HEK293 (cell line): ENCODE measurements around the gene TRAF2.

ENCODE experiments used
- ELK4 ChIP-seq: IDR thresholded peaks from 2 replicates; pipeline ENCODE4 v1.6.1; 2011; ENCODE audit warnings: mild to moderate bottlenecking, low read depth, low read length, borderline replicate concordance
- FEZF1 ChIP-seq: fragments of 450-650 bp; formaldehyde crosslinking; IDR thresholded peaks from 2 replicates; pipeline ENCODE4 v1.5.1; 2016; ENCODE audit warnings: missing biosample characterization, missing genetic modification characterization
- HOXA7 ChIP-seq: sonication (generic); formaldehyde crosslinking; IDR thresholded peaks from 2 replicates; pipeline ENCODE4 v1.8.1; 2022; ENCODE audit warnings: missing genetic modification reagents, borderline replicate concordance
- KLF1 ChIP-seq: fragments of 450-650 bp; formaldehyde crosslinking; IDR thresholded peaks from 2 replicates; pipeline ENCODE4 v1.5.1; 2016; ENCODE audit warnings: missing biosample characterization, missing genetic modification characterization
- KLF16 ChIP-seq: fragments of 450-650 bp; formaldehyde crosslinking; IDR thresholded peaks from 2 replicates; pipeline ENCODE4 v1.5.1; 2017; ENCODE audit warnings: missing biosample characterization, missing genetic modification characterization
- SCRT1 ChIP-seq: fragments of 450-650 bp; formaldehyde crosslinking; IDR thresholded peaks from 2 replicates; pipeline ENCODE4 v1.5.1; 2016; ENCODE audit warnings: missing biosample characterization, missing genetic modification characterization, borderline replicate concordance
- TCF7L2 ChIP-seq: IDR thresholded peaks from 2 replicates; pipeline ENCODE4 v1.6.1; 2011; ENCODE audit warnings: low read depth, mild to moderate bottlenecking, inconsistent platforms, low read length, moderate library complexity, borderline replicate concordance
- TRIM28 ChIP-seq: IDR thresholded peaks from 2 replicates; pipeline ENCODE4 v1.6.1; 2011; ENCODE audit warnings: low read length, control low read depth, borderline replicate concordance
- ZBTB17 ChIP-seq: fragments of 450-650 bp; formaldehyde crosslinking; IDR thresholded peaks from 2 replicates; pipeline ENCODE4 v1.5.1; 2016; ENCODE audit warnings: missing biosample characterization, missing genetic modification characterization
- ZFP69B ChIP-seq: fragments of 450-650 bp; formaldehyde crosslinking; IDR thresholded peaks from 2 replicates; pipeline ENCODE4 v1.5.1; 2016; ENCODE audit warnings: missing biosample characterization, missing genetic modification characterization
- ZNF211 ChIP-seq: fragments of 450-650 bp; formaldehyde crosslinking; IDR thresholded peaks from 2 replicates; pipeline ENCODE4 v1.5.1; 2016; ENCODE audit warnings: low read depth, missing biosample characterization, missing genetic modification characterization
- ZNF223 ChIP-seq: fragments of 450-650 bp; formaldehyde crosslinking; IDR thresholded peaks from 2 replicates; pipeline ENCODE4 v1.5.1; 2016; ENCODE audit warnings: missing biosample characterization, missing genetic modification characterization
- ZNF311 ChIP-seq: fragments of 450-650 bp; formaldehyde crosslinking; IDR thresholded peaks from 2 replicates; pipeline ENCODE4 v1.5.1; 2017; ENCODE audit warnings: missing biosample characterization, missing genetic modification characterization, borderline replicate concordance
- ZNF341 ChIP-seq: fragments of 450-650 bp; formaldehyde crosslinking; IDR thresholded peaks from 2 replicates; pipeline ENCODE4; 2016; ENCODE audit warnings: low read depth, missing biosample characterization, missing genetic modification characterization
- ZNF354C ChIP-seq: fragments of 450-650 bp; formaldehyde crosslinking; IDR thresholded peaks from 2 replicates; pipeline ENCODE4 v1.5.1; 2016; ENCODE audit warnings: missing biosample characterization, missing genetic modification characterization, low read depth, borderline replicate concordance
- ZNF513 ChIP-seq: fragments of 450-650 bp; IDR thresholded peaks from 2 replicates; pipeline ENCODE4 v1.5.1; 2018; ENCODE audit warnings: missing biosample characterization, missing genetic modification characterization
- ZNF558 ChIP-seq: fragments of 450-650 bp; formaldehyde crosslinking; IDR thresholded peaks from 2 replicates; pipeline ENCODE4 v1.5.1; 2016; ENCODE audit warnings: missing biosample characterization, missing genetic modification characterization
- ZNF629 ChIP-seq: fragments of 450-650 bp; formaldehyde crosslinking; IDR thresholded peaks from 2 replicates; pipeline ENCODE4 v1.5.1; 2017; ENCODE audit warnings: missing biosample characterization, missing genetic modification characterization
- ZSCAN30 ChIP-seq: fragments of 450-650 bp; IDR thresholded peaks from 2 replicates; pipeline ENCODE4 v1.5.1; 2018; ENCODE audit warnings: missing biosample characterization, mild to moderate bottlenecking, missing genetic modification characterization, moderate library complexity
- ZSCAN4 ChIP-seq: fragments of 450-650 bp; formaldehyde crosslinking; IDR thresholded peaks from 2 replicates; pipeline ENCODE4 v1.5.1; 2017; ENCODE audit warnings: missing biosample characterization, missing genetic modification characterization
- TF ChIP-seq, protein P1 (sequence below): fragments of 450-650 bp; formaldehyde crosslinking; IDR thresholded peaks from 2 replicates; pipeline ENCODE4 v1.5.1; 2016; ENCODE audit warnings: missing biosample characterization, missing genetic modification characterization, borderline replicate concordance
- TF ChIP-seq, protein P2 (sequence below): fragments of 450-650 bp; formaldehyde crosslinking; IDR thresholded peaks from 2 replicates; pipeline ENCODE4 v1.5.1; 2017; ENCODE audit warnings: missing biosample characterization, missing genetic modification characterization
- TF ChIP-seq, protein P3 (sequence below): fragments of 450-650 bp; formaldehyde crosslinking; IDR thresholded peaks from 2 replicates; pipeline ENCODE4 v1.5.1; 2016; ENCODE audit warnings: missing biosample characterization, missing genetic modification characterization
- TF ChIP-seq, protein P4 (sequence below): fragments of 450-650 bp; formaldehyde crosslinking; IDR thresholded peaks from 2 replicates; pipeline ENCODE4 v1.5.1; 2016; ENCODE audit warnings: missing biosample characterization, missing genetic modification characterization

The TRAF2 gene

DNA sequence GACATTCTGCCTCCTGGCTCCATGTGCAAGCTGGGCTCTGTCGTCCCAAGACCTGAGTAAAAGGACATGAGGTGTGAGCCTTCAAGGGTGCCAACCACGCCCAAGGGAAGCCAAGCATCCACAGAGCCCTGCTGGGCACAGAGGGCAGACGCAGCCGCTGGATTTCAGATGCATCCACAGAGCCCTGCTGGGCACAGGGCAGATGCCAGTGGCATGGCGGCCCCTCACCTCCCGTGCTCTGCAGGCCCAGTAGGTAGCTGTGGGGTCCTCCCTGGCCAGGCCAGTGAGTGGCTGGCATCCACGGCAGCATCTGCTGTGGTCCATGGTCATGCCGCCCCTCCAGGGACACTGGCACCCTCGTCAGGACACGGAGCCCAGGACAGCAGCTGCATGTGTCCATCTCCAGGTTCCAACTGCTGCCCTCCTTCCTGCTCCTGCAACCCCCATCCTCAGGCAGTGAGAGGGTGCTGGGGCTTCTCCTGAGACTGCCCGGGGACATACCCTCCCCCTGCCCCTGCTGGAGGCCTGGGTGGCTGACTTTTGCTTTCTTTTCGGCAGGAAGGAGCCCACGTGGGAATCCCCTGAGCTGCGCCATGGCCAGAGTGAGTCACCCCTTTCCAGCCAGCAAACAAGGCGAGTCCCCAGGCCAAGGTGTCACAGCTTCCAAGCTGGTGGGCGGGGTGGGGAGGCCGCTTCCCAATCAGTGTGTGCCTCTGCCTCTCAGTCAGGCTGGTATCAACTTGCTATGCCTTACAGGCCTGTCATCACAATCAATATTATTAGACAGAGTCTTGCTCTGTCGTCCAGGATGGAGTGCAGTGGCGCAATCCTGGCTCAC, 4.0 kb upstream of the TRAF2 start (continued):
- TF ChIP-seq ZNF311 (tag by site-specific recombination) (no peak), ZSCAN30 (tag by site-specific recombination) (no peak), ZNF629 (no peak), ZNF341 (no peak), ZNF211 (tag by site-specific recombination) (no peak), HOXA7 (CRISPR knock-in tag) (no peak), ELK4 (no peak), KLF1 (tag by site-specific recombination) (0 out of 2 replicates have a peak, but pooled peaks have one; percentile 30), ZNF223 (no peak), SCRT1 (no peak), ZNF513 (tag by site-specific recombination) (no peak), KLF16 (no peak), TCF7L2 (no peak), ZNF558 (tag by site-specific recombination) (no peak), ZBTB17 (tag by site-specific recombination) (peak; percentile 94), ZNF354C (no peak), ZSCAN4 (tag by site-specific recombination) (no peak), FEZF1 (tag by site-specific recombination) (no peak), TRIM28 (no peak), ZFP69B (tag by site-specific recombination) (no peak)
- TF ChIP-seq, protein P1, sequence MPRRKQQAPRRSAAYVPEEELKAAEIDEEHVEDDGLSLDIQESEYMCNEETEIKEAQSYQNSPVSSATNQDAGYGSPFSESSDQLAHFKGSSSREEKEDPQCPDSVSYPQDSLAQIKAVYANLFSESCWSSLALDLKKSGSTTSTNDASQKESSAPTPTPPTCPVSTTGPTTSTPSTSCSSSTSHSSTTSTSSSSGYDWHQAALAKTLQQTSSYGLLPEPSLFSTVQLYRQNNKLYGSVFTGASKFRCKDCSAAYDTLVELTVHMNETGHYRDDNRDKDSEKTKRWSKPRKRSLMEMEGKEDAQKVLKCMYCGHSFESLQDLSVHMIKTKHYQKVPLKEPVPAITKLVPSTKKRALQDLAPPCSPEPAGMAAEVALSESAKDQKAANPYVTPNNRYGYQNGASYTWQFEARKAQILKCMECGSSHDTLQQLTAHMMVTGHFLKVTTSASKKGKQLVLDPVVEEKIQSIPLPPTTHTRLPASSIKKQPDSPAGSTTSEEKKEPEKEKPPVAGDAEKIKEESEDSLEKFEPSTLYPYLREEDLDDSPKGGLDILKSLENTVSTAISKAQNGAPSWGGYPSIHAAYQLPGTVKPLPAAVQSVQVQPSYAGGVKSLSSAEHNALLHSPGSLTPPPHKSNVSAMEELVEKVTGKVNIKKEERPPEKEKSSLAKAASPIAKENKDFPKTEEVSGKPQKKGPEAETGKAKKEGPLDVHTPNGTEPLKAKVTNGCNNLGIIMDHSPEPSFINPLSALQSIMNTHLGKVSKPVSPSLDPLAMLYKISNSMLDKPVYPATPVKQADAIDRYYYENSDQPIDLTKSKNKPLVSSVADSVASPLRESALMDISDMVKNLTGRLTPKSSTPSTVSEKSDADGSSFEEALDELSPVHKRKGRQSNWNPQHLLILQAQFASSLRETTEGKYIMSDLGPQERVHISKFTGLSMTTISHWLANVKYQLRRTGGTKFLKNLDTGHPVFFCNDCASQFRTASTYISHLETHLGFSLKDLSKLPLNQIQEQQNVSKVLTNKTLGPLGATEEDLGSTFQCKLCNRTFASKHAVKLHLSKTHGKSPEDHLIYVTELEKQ (tag by site-specific recombination): no peak
- TF ChIP-seq, protein P2, sequence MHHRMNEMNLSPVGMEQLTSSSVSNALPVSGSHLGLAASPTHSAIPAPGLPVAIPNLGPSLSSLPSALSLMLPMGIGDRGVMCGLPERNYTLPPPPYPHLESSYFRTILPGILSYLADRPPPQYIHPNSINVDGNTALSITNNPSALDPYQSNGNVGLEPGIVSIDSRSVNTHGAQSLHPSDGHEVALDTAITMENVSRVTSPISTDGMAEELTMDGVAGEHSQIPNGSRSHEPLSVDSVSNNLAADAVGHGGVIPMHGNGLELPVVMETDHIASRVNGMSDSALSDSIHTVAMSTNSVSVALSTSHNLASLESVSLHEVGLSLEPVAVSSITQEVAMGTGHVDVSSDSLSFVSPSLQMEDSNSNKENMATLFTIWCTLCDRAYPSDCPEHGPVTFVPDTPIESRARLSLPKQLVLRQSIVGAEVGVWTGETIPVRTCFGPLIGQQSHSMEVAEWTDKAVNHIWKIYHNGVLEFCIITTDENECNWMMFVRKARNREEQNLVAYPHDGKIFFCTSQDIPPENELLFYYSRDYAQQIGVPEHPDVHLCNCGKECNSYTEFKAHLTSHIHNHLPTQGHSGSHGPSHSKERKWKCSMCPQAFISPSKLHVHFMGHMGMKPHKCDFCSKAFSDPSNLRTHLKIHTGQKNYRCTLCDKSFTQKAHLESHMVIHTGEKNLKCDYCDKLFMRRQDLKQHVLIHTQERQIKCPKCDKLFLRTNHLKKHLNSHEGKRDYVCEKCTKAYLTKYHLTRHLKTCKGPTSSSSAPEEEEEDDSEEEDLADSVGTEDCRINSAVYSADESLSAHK (tag by site-specific recombination): no peak
- TF ChIP-seq, protein P3, sequence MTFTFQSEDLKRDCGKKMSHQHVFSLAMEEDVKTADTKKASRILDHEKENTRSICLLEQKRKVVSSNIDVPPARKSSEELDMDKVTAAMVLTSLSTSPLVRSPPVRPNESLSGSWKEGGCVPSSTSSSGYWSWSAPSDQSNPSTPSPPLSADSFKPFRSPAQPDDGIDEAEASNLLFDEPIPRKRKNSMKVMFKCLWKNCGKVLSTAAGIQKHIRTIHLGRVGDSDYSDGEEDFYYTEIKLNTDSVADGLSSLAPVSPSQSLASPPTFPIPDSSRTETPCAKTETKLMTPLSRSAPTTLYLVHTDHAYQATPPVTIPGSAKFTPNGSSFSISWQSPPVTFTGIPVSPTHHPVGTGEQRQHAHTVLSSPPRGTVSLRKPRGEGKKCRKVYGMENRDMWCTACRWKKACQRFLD (tag by site-specific recombination): no peak
- TF ChIP-seq, protein P4, sequence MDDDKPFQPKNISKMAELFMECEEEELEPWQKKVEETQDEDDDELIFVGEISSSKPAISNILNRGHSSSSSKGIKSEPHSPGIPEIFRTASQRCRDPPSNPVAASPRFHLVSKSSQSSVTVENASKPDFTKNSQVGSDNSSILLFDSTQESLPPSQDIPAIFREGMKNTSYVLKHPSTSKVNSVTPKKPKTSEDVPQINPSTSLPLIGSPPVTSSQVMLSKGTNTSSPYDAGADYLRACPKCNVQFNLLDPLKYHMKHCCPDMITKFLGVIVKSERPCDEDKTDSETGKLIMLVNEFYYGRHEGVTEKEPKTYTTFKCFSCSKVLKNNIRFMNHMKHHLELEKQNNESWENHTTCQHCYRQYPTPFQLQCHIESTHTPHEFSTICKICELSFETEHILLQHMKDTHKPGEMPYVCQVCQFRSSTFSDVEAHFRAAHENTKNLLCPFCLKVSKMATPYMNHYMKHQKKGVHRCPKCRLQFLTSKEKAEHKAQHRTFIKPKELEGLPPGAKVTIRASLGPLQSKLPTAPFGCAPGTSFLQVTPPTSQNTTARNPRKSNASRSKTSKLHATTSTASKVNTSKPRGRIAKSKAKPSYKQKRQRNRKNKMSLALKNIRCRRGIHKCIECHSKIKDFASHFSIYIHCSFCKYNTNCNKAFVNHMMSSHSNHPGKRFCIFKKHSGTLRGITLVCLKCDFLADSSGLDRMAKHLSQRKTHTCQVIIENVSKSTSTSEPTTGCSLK (tag by site-specific recombination): no peak
